Astrocyte of the cerebellum (primary cell): ENCODE measurements around the gene RPRD1A.
"Not testable (repeated sequence)": the region's sequence is repeated elsewhere in the genome, so short reads cannot be mapped to it uniquely, and the experiment has no call there.

Source experiments
- DNase-seq: peaks from one replicate; pipeline ENCODE4 v3.0.0-alpha.2; 2011; ENCODE audit warnings: low read depth
- H3K4me3 ChIP-seq: 2 replicates; pipeline ENCODE4 v1.5.1; 2011; ENCODE audit warnings: mild to moderate bottlenecking, low read depth, low read length, moderate library complexity
- CTCF ChIP-seq: IDR thresholded peaks from 2 replicates; pipeline ENCODE4 v1.5.1; 2012; ENCODE audit warnings: low read length, low read depth, moderate library complexity, mild to moderate bottlenecking; ENCODE audit errors: missing control alignments
- in situ Hi-C: cut with HindIII; loops from 2 replicates; pipeline ENCODE4 v1.10.0; 2017; ENCODE audit warnings: low sequenced_read_pairs

RPRD1A gene

GRCh38 chr18:36035253-36035652 is 32.1 kb downstream of the RPRD1A start:
- DNase-seq, result peak; percentile 2
- no peak for TF ChIP-seq CTCF
- no peak overlapping the region for H3K4me3 ChIP-seq
- in situ Hi-C loops, result no loop called here

- no peak for TF ChIP-seq CTCF
- no peak overlapping the region for H3K4me3 ChIP-seq
- in situ Hi-C loops, result no loop called here
- DNase-seq, result no peak
These were observed 33.0 kb downstream of the RPRD1A start for GRCh38 chr18:36034299-36034895.

- no peak for DNase-seq
- no peak for TF ChIP-seq CTCF
- in situ Hi-C loops, result no loop called here
- no peak overlapping the region for H3K4me3 ChIP-seq
These were observed 35.5 kb downstream of the RPRD1A start for GRCh38 chr18:36031903-36032302.

- in situ Hi-C loops, result no loop called here
- no peak for TF ChIP-seq CTCF
- H3K4me3 ChIP-seq, result no peak overlapping the region
- DNase-seq, result no peak
These were observed 36.0 kb downstream of the RPRD1A start for GRCh38 chr18:36031407-36031806.

- no peak for DNase-seq
- no peak overlapping the region for H3K4me3 ChIP-seq
- in situ Hi-C loops, result no loop called here
- TF ChIP-seq CTCF, result no peak
These were observed 38.5 kb downstream of the RPRD1A start for GRCh38 chr18:36028859-36029258.

- in situ Hi-C loops, result no loop called here
- TF ChIP-seq CTCF, result no peak
- no peak for DNase-seq
These were observed 42.3 kb downstream of the RPRD1A start for GRCh38 chr18:36025025-36025424.

GRCh38 chr18:36024241-36024640 is 43.1 kb downstream of the RPRD1A start:
- in situ Hi-C loops, DNase-seq, H3K4me3 ChIP-seq: not testable (repeated sequence)

More at GRCh38 chr18:36025025-36025424, 42.3 kb downstream of the RPRD1A start:
- no peak overlapping the region for H3K4me3 ChIP-seq
